ENCODE measurements around the gene GMEB1.
"Not testable (repeated sequence)": the region's sequence is repeated elsewhere in the genome, so short reads cannot be mapped to it uniquely, and the experiment has no call there.

DNA sequence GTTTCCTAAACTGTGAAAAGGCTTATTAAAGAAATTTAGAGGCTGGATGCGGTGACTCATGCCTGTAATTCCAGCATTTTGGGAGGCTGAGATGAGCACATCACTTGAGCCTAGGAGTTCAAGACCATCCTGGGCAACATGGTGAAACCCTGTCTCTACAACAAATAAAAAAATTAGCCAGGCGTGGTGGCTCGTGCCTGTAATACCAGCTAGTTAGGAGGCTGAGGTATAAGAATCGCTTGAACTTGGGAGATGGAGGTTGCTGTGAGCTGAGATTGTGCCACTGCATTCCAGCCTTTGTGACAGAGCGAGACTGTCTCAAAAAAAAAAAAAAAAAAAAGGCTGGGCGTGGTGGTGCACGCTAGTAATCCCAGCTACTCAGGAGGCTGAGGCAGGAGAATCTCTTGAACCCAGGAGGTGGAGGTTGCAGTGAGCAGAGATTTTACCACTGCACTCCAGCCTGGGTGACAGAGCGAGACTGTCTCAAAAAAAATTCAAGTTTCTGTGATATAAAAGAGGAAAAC is 82.2 kb downstream of the GMEB1 start:
- TF ChIP-seq CTCF (IDR thresholded peaks at IDR 0.05 in 2 of 3, conservative IDR thresholded peaks at IDR 0.05 in 1 of 3; ENCODE audit: control insufficient read depth in 2 of 3, extremely low read depth in 1 of 3, insufficient read depth in 1 of 3, low read depth in 3 of 3, low read length in 3 of 3); TCF3 (IDR thresholded peaks at IDR 0.05; ENCODE audit: borderline replicate concordance, insufficient read depth, low read depth, low read length); ZNF274 (IDR thresholded peaks at IDR 0.05; ENCODE audit: insufficient read depth, insufficient read length); IRF3 (IDR thresholded peaks at IDR 0.05); POLR2AphosphoS5 (IDR thresholded peaks at IDR 0.05; ENCODE audit: low read length); HDAC2 (IDR thresholded peaks at IDR 0.05); POLR2A (IDR thresholded peaks at IDR 0.05; ENCODE audit: low read depth, low read length); NFIC (IDR thresholded peaks at IDR 0.05; ENCODE audit: low read depth, low read length); EZH2 (IDR thresholded peaks at IDR 0.05; ENCODE audit: borderline replicate concordance, control insufficient read depth, low read depth, low read length); IKZF2 (IDR thresholded peaks at IDR 0.05); IKZF1 (conservative IDR thresholded peaks at IDR 0.05); ZNF207 (IDR thresholded peaks at IDR 0.05; ENCODE audit: borderline replicate concordance): not testable (repeated sequence)

Measured in GM12878 (cell line).